Stimulated activated CD4-positive, alpha-beta T cell treated with anti-CD3 and anti-CD28 coated beads, Interleukin-4, amount 100 ng/mL, for 24 hours (primary cell): ENCODE data around the gene MIGA2.

Source experiments
- DNase-seq: peaks from one replicate; pipeline ENCODE4 v3.0.0-alpha.2; 2020

Gene MIGA2

DNA sequence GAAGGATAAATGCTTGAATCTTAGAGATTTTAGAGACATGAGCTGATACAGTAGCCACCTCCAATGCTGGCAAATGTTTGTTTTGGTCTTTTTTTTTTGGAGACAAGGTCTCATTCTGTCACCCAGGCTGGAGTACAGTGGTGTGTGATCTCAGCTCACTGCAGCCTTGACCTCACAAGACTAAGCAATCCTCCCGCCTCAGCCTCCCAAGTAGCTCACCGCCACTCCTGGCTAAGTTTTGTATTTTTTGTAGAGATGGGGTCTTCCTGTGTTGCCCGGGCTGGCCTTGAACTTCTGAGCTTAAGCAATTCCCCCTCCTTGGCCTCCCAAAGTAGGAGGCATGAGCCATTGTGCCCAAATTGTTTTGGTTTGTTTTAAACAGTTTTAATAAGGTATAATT is 37.7 kb downstream of the MIGA2 start:
- DNase-seq: no peak

DNA sequence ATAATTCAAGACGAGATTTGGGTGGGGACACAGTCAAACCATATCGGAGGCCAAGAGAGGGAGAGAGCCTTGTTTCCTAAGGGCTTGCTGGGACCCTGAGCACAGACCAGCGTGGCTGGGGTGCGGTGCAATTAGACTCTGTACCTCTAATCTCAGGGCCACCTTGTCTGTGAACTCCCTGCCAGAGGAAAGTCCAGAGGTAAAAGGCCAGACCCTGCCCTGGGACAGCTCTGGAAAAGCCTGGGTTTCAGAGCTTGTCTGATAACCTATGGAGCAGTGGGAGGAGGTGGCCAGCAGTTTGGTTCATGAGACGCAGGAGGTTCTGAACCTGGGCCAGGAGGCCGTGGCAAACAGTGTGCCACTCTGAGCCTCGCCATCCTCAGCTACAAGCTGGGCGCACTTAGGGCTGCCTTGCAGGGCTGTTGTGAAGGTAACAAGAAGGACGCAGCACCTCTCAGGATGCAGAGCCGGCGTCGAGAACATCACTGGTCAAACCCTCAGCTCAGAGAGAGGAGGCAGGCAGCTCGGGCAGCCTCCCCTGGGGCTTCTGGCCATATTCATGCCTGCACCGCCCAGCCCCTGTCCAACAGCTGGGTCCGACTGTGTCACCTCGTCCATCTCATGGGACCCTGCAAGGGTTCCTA is 39.7 kb downstream of the MIGA2 start:
- DNase-seq: no peak

DNA sequence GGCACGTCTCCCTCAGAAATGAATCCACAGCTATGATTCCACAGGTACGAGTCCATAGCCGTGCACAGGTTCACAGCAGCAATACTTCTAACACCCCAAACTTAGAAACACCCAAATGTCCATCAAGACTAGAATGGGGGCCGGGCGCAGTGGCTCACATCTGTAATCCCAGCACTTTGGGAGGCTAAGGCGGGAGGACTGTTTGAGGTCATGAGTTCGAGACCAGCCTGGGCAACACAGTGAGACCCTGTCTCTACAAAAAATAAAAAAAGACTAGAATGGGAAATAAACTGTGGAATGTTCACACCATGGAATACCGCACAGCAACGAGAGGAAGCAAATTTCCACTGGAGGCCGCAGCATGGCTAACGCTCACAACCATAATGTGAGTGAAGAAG is 40.2 kb downstream of the MIGA2 start:
- DNase-seq: no peak

DNA sequence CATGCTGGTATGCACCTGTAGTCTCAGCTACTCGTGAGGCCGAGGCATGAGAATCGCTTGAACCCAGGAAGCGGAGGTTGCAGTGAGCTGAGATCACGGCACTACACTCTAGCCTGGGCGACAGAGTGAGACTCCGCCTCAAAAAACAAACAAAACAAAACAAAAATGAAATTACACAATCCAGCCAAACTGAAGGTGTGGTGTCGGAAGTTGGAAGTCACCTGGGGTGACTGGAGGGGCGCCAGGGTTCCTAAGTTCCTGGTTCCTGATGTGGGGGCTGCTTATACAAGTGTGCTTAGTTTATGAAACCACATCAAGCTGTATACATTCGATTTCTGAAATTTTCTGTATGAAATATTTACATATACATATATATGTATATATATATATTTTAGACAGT is 40.8 kb downstream of the MIGA2 start:
- DNase-seq: no peak

DNA sequence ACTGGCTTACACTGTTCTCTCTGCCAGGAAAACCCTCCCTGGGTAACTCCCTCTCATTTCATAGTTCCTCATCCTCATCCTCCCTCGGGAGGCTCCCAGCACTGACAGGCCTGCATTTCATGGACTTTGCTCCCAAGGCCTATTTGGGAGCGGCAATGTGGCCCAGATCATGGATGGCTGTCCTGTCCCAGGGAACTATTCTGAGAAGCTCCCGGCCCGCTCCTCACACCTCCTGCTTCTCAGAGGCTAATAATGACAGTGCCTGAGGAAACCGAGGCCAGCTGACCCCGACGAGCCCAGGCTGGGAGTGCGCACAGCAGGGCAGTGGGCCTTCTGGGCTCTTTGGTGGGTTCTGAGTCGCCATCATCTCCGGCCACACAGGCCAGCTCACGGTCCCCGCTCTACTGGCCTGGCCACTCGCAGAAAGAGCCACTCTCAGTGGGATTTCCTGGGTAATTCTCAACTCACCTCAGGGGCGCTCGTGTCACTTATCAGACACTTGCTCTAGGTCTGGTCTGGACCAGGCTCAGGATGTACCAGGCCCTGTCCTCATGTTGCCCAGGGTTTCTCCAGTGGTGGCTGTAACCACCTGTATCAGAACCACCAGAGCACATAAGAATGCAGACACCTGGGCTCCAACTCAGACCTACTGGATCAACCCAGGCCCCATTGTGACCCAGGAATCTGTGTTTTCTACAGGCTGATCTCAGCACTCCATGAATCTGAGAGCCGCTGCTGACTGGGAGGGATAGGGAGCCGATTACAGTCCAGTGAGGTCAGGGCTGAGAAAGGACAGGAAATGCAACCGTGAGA is 42.5 kb downstream of the MIGA2 start:
- no peak for DNase-seq

DNA sequence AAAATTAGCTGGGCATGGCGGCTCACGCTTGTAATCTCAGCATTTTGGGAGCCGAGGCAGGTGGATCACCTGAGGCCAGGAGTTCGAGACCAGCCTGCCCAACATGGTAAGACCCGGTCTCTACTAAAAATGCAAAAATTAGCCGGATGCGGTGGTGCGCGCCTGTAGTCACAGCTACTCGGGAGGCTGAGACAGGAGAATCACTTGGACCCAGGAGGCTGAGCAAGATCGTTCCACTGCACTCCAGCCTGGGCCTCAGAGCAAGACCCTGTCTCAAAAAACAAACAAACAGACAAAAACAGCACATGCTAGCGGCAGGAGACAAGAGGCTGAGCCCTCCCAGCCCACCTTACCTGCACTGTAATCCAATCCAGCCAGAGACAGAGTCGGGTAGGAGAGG is 43.4 kb downstream of the MIGA2 start:
- no peak for DNase-seq

DNA sequence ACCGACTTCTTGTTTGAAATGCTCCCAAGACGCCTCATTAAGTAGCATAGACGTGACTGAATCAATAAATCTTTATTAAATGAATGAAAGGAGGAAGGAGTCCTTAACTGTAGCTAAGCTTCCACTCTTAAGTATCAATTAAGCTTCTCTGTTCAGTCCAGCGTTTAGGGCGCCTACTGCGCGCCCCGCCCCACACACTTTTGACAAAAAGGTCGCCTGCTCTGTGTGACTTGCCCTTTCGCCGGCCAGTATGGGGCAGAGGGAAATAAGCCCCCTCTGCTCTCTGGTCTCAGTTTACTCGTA is 43.8 kb downstream of the MIGA2 start:
- DNase-seq: no peak

DNA sequence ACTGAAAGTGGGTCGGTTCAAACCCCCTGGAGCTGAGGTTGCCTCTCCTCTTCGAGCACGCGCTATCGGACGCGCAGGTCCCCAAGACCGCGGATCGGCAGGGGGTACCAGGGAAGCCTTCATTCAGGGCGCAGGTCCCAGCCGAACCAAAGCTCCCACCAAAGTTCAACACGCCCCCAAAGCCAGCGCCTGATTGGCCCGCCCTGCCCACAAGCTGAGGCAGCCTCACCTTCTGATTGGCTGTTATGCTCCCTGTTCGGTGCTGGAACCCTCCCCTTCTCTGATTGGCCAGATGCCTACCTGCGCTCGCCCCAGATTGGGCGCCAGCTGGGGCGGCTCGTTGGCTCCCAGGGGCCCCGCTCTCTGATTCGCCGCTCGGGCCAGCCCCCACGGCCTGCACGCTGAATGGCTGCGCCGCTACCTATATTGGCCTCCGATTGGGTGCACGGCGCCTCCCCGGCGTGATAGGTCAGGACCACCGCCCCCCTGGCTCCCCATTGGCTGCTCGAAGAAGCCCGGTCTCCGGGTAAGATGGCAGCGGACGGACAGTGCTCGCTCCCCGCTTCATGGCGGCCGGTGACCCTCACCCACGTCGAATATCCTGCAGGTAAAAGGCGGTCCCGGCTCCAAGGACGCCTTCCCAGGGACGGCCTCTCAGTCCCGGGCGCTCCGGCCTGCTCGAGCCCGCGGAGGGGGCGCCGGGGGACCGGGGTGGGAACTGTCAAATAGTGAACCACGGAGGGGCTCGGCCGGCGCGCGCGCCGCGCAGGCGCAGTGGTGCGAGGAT is 44.4 kb downstream of the MIGA2 start, which contains the start of gene DOLPP1:
Gene DOLPP1, plus strand, starts transcription at position 511 of the 787 bp plus-strand sequence. Its CDS starts 21 bp downstream, at position 532.
- peak; percentile 99 for DNase-seq

DNA sequence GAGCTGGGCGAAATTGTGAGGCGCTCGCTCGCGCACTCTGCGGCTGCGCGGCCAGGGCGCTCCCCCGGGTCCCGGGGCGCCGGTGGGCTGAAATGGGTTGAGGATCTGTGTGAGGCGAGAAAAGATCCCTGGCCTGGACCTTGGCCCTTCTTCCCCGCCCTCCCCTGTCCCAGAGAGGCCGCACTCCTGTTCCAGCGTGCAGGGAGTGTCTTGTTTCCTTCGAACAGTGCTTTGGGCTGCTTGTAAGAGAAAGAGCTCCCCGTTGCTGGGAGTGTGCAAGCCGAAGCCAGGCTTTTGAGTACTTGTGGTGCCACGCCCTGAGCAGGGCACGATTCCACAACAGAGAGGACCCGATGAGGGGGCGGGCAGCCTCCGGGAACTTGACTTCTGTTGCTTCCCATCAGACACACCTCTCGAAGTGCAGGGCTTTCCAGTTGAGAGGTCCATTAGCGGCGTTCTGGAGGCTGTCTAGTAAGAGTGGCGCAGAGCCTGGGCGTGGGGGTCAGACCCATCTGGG is 45.0 kb downstream of the MIGA2 start:
- DNase-seq: peak; percentile 23

DNA sequence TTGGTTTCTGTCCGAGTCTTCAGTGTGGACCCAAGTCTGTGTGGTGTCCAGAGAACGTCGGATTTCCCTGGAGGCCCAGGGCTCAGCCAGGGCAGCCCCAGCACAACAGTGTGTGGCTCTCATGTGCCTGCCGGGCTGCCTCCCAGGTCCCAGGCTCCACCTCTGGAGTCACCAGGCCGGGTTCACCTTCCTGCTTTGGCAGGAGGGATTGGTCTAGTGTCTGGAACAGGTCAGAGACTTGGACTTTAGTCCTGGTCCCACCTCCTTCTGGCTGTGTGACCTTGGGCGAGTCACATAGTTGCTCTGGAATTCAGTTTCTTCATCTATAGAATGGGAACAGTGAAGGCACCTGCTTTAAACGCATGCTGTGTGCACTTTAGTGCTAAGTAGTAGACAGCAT is 47.7 kb downstream of the MIGA2 start:
- no peak for DNase-seq

DNA sequence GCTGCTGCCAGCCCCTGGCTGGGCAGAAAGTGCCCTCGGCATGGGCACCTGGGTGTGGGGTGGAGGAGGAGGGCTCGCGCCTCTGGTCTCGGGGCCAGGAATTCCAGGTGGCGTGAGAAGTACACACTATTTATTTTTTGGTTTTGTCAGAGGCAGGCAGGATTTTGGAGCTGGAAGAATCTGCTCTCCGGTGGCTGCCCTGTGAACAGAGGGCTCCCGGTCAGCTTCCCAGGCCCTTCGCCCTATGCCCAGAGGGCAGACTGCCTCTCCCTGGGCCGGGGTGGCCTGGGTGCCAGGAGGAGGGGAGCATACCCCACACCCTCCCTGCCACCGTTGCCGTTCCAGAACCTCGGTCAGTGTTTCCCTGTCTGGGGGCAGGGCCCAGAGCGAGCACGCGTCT is 52.8 kb downstream of the MIGA2 start:
- DNase-seq: no peak

DNA sequence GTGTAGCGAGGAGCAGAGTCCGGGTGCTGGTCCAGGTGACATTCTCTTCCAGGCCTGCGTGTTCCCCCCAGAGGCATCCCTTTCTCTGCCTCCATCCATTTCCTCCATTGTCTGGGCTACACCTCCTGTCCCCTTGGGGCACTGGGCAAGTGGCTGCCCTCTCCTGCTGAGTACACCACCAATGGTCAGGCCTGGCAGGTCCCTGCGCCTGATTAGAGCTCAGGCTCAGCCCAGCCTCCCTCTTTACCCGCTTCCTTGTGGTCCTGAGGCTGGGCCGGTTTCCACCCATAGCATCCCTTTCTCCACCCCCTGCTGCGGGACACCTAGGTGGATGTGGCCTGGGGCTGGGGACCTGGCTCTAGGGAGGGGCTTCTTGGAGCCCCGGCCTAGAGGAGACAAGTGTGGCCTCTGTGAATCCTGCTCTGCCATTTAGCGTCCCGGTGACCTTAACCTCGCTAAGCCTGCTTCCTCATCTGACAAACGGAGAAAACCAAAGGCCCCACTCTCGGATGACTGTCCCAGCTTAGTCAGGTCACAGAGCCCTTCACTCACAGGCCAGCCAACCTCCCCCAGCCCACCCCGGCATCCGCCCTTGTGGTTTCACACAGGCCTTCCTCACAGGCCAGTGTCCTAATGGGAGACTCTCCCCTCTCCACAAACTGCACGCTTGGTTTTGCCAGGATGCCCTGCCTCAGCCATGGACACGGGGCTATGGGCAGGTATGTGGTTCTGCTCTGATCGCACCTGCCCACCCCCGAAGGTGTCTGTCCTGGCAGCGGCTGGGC is 57.4 kb downstream of the MIGA2 start:
- DNase-seq: no peak

DNA sequence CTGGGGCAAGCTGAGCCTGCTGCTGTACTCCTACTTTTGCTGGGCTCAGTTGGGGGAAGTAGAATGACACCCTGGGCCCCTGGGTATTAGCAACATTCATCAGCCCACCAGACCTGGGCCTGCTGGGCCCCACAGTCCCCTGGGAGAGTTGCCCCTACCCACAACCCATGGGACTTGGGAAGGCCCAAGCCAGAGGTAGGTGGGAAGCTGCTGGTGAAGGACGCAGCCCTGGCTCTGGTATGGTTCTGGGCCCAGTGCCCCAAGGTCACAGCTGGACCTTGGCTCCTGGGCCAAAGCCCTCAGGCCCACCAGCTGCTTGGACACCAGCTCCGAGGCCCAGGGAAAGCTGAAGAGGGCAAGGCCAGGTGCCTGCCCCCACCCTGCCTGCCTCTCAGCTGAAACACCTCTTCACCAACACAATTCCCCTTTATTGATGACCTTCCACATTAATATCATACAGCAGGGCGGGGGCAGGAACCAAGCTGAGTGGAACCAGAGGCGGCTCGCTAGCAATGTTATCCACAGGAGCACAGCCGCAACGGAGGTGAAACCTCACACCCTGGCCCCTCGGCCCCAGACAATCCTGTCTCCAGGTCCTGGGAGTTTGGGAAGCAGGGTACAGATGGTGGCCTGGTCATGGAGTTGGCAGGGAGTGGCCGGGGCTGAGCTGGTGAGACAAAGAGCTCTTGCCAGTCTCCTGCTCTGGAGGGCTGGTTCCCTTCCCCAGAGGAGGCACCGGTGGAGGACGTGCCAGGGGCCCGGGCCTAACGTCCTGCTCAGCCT is 58.2 kb downstream of the MIGA2 start:
- no peak for DNase-seq

DNA sequence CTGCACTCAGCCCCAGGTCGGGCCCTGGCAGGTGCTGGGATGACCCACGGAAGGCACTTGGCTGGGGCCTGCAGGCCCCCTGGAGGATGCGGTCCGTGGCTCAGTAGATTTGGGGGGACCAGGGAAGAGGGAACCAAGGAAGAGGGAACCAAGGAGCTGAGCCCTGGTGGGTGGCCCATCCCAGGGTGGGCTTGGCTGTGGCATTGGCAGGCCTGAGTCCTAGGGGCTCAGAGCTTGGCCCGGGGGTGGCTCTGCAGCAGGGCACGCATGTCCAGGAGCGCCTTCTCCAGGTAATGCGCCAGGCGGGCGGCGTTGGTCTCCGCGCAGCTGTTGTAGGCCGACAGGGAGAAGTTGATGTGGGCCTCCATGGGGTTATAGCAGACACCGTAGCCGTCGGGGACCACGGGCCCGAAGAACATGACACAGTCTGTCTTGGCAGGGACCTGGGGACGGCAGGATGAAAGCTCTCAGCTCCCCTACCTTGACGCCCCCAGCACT is 58.8 kb downstream of the MIGA2 start:
- DNase-seq: no peak

DNA sequence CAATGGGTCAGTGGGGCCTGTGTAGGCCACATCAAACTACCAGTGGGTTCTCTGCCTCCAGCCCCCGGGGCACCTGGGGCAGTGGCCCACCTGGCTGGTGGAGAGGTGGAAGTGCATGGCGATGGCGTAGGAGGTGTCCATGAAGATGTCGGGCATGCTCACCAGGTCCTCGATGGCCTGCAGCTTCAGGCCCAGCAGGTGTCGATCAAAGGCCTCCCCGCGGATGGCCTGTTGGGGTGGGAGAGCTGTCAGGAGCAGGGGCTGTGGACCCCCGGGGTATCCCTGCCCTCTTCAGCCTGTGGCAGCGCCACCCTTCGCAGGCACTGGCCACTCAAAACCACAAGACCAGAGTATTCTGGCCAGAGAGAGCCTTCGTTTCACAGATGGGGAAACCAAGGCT is 59.5 kb downstream of the MIGA2 start:
- no peak for DNase-seq

DNA sequence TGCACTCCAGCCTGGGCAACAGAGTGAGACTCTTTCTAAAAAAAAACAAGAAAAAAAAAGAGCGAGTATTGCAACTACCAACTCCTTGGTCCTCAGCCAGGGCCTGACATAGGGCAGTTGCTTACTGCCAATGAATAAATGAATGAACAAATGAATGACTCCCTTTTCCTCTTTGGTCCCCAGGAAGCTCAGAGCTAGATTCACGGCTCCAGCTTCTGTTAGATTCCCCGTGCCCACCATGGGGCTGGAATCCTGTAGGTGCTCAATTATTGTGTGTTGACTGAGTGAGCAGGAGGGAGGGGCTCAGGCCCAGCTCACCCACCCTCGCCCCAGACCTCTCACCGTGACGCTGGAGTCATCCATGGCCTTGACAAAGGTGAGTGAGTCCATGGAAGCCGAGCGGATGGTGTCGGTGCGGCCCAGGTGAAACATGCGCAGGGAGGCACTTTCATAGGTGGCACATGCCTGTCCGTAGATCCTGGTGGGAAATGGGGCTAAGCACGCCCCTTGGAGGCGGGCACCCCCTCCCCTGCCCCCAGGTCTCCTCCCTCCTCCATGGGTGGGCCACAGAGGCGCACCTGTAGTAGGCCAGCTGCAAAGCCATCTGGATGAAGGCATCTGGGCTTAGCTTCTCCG is 61.4 kb downstream of the MIGA2 start:
- DNase-seq: no peak

DNA sequence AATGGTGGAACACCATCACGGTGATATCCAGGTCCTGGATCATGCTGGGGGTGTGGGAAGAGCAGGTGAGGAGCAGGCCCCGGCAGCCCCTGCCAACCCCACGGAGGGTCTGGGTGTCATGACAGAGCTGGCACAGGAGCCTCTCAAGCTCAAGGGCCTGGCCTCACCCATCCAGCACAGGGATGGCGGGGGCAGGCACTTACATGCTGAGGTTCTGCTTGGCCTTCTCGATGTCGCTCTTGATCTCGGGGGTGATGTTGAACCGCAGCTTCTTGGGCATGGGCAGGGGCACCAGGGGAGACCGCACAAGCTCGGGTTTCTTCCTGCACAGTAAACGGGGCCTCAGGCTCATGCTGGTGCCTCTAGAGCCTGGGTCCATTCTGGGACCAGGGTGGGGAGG is 61.9 kb downstream of the MIGA2 start:
- DNase-seq: no peak

DNA sequence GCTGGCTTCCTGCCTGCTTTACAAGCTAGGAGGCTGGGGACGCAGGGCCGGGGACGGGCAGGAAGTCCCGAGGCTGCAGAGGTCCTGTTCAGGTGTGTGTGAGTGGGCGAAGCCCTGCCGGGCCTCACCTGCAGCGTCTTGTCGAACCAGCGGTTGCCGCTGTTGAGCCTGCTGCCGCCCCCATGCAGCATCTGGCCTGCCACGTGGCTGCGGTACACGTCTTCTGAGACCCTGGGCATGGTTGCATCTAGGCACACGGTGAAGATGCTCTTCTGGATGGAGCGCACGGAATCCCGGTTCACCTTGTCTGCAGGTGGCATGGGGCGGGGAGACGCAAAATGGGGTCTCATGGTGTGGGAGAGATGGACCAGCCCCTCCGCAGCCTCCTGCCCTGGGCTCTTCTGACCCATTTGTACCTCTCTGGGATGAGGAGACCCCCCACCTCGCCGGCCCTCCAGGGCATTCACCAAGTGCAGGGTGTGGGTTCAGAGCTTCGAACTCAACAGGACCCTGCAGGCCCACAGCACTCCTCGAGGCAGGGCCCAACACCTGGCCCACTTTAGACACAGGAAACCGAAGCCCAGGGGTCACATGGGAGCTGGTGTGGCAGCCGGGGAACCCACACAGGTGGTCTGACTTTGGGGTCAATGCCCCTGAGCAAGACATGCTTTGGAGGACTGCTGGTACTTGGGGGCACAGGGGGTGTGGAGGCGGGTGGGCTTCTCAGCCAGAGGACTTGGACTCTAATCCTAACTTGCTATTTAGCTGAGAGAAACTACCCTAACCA is 64.2 kb downstream of the MIGA2 start:
- no peak for DNase-seq

DNA sequence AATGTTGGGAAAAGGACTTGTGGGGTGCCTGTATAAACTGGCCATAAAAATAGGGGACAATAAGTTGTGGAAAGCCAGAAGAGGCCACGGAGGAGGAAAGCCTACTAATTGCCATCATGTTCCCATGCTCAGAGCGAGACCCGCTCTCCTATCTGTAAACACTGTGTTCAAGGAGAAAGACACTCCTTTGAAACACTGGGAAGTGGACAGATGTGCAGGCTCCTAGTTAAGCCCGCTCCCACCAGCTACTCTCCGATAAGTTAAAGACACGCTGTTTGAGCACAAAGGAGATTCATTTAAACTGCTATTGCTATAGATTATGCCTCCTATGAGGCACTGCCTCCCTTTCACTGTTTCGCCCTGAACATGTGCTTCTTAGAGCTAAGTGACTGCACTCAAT is 64.9 kb downstream of the MIGA2 start:
- DNase-seq: no peak

DNA sequence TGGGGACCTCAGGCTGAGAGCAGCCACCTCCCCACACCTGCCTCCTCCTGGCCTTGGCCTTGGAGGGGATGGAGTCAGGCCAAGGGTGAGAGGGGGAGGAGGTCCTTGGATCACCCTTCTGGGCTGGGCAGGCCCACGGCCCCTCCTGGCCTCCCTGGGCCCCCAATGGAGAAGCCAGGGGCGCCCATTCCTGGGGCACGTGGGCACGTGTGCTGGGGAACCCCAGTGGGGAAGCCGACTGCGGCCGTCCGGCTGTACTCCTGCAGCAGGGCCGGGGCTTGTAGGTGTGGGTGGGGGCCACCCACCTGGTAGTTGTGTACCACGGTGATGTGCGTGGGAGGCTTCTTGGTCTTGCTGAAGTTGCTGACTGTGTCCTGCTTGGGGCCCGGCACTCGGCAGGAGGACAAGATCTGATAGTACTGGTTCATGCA is 65.7 kb downstream of the MIGA2 start:
- no peak for DNase-seq
